DMS53 treated with DMSO at 0.1 percent for 48 hours (cell line): ENCODE results near the gene GPR89A.
A peak's percentile ranks its signal among the peaks of the same experiment; 100 is the strongest.
"Not testable (repeated sequence)": the region's sequence is repeated elsewhere in the genome, so short reads cannot be mapped to it uniquely, and the experiment has no call there.

Experiments used
- DNase-seq: peaks from one replicate; lab custom pipeline; 2025; ENCODE audit not compliant: unreplicated experiment; lab: John Stamatoyannopoulos, UW

Gene GPR89A

DNA sequence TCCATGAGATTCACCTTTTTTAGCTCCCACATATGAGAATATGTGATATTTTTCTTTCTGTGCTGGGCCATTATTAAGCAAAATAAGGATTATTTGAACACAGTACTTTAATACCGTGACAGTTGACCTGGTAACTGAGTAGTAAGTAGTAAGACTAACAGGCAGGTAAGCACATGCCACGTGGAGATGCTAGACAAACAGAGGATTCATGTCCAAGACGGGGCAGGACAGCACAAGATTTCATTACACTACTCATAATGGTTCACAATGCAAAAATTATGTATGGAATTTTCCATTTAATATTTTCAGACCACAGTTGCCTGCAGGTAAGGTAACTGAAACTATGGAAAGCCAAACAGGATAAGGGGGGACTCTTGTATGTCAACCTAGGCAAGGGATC lies 77.1 kb downstream of the GPR89A start:
- DNase-seq: not testable (repeated sequence)

GRCh38 chr1:145686078-145686477 lies 78.3 kb downstream of the GPR89A start:
- not testable (repeated sequence) for DNase-seq

DNA sequence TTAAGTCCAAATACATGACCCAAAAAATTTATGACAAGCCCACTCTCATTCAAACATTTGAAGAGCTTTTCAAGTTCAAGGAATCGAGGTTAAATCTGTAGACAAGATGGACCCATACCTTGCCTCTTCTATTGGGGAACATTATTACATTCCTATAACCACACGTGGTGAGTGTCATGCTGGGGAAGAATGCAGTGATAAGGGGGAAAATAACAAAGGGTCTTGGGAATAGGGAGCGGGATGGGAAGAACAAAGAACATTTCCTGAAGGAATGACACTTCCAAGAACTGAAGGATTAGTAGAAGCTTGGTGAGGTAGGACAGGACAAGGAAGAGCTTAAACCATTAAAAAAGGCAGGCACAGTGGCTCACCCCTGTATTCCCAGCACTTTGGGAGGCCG lies 80.5 kb downstream of the GPR89A start:
- no peak for DNase-seq

DNA sequence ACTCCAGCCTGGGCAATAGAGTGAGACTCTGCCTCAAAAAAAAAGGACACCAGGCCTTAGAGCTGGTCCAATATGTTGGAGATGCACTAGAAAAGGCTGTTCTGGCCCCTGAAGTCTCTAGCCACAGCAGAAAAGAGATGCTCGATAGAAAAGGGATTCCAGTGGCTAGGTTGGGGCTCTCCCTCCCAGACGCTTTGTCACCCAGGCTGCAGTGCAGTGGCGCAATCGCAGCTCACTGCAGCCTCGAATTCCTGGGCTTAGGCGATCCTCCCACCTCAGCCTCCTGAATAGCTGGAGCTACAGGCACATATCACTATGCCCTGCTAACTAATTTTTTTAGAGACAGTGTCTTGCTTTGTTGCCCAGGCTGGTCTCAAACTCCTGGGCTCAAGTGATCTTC lies 81.1 kb downstream of the GPR89A start:
- no peak for DNase-seq

GRCh38 chr1:145689922-145690321 lies 82.1 kb downstream of the GPR89A start:
- DNase-seq: no peak

- no peak for DNase-seq
Observed at GRCh38 chr1:145690587-145691558, 83.1 kb downstream of the GPR89A start.

- DNase-seq: no peak
Observed at GRCh38 chr1:145692785-145693443, 85.1 kb downstream of the GPR89A start.

DNA sequence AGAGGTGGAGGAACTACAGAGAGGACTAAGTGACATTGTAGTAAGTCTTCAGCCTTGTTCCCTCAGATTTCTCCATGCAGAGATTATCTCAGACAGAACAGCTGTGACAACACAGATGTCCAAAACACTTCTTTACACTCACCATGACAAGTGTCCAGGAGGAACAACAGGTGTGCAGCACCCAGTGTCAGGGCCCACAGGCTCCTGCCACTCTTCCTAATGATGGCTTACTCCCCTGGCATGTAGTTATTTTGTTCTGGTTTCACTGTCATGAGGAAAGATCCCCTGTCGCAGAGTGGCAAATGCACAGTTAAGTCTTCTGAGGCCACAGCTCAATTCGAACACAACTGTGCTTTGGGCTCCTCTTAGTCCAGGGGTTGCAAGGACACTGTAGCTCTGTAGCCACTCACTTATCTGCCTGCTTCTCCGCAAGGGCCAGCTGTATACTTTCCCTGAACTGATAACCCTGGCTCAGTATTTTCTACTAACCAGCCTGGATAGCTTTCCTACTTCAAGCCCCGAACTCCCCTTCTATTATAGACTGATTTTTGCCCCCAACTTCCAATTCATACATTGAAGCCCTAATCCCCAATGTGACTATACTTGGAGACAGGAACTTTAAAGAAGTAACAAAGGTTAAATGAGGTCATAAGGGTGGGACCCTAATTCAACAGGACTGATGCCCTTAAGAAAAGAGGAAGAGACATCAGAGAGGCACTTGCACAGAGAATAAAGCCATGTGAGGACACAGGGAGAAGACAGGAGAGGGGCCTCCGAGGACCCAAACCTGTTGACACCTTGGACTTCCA lies 88.2 kb downstream of the GPR89A start:
- DNase-seq: peak; percentile 69

GRCh38 chr1:145696630-145696960 lies 88.8 kb downstream of the GPR89A start:
- DNase-seq: no peak

DNA sequence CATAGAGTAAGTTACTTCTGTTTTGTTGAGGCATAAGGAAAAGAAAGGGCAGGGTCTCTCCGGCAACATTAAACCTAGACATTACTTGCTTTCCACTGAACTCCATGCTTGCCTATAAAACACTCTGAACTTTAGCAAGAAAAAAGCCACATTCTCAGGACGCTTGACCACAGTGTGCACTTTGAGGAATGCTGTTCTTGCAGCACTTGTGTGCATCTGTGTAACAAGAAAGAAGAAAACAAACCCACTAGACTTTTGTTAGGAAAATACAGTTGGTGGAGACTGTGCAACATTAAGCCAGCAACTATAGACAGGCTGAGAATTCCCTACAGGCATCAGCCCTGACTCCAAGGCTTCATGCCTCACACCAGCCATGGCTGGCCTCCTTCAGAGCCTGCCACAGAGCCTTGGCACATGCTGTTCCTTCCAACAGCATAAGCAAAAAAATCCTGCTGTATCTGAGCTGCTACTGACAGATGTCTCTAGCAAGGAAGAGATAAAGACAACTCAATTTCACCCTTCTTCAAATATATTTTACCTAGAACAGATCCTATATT lies 93.6 kb downstream of the GPR89A start:
- DNase-seq: no peak

GRCh38 chr1:145702052-145702451 lies 94.3 kb downstream of the GPR89A start:
- DNase-seq: no peak

DNA sequence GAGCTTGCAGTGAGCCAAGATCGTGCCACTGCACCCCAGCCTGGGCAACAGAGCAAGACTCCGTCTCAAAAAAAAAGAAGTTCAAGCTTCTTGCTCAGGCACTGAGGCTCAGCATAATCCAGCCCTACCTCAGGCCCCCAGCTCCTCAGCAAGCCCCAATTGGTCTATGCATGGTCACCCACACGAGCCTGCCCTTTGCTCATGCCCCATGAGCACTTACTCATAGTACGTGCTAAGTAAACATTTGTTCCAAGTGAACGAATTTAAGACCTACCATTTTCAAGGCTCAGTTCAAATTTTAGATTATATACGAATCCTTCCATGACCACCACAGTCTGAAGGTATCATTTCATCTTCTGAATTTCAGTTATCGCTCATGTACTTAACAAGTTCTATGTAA lies 95.0 kb downstream of the GPR89A start:
- DNase-seq: no peak

- DNase-seq: no peak
Observed at GRCh38 chr1:145705622-145706021, 97.8 kb downstream of the GPR89A start.

GRCh38 chr1:145706086-145706664 lies 98.4 kb downstream of the GPR89A start:
- no peak for DNase-seq

DNA sequence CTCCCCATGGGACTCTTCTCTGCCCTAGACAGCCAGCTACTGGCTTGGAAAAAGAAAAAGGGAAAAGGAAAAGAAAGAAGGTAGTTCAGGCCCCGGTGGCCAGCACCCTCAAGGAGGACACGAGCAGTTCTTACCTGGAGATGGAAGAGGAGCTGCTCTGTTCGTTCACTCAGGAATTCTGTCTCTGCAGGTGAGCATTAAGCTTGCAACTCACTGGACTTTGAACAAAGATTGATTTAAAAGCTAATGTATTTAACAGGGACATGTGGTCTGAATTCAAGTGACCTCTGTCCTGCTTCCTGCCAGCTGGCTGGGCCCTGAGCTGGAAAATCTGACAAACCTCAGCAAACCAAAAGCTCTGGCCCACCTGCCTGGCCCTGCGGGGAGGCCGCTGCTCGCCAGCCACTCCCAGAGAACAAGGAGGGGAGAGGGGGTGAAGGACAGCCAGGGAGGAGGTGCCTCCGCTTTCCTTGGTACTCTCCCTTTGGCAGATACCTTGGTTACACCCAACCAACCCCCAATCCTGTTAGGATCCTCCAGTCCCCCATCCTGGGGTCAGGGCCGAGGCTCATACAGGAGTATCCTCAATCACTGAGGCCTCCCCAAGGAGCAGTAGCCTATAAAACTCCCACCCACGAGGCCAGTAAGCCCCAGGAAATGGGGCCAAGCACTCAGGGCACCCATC lies 99.5 kb downstream of the GPR89A start, which contains the start of gene PDZK1:
PDZK1 (minus strand) TSS at position 186 of the 685 bp plus-strand sequence. CDS start 19,347 bp downstream, outside the sequence.
- DNase-seq: no peak

DNA sequence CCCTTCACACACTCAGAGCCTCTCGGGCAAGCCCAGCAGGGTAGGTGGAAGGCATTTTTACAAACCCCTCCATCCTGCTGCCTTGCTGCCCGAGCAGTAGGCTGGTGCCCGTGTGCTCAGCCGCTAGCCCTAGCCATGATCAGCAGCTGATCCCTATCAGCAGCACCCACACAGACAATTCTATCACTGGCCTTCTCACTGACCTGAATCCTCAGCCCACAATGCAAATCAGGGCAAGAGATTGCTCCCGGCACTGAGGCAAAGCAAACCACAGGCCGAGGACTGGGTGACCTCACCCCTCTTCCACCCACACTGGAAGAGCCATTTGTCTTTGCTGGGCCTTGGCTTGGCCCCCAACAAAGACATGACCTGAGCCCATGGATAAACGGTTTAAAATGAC lies 100.3 kb downstream of the GPR89A start:
- no peak for DNase-seq

DNA sequence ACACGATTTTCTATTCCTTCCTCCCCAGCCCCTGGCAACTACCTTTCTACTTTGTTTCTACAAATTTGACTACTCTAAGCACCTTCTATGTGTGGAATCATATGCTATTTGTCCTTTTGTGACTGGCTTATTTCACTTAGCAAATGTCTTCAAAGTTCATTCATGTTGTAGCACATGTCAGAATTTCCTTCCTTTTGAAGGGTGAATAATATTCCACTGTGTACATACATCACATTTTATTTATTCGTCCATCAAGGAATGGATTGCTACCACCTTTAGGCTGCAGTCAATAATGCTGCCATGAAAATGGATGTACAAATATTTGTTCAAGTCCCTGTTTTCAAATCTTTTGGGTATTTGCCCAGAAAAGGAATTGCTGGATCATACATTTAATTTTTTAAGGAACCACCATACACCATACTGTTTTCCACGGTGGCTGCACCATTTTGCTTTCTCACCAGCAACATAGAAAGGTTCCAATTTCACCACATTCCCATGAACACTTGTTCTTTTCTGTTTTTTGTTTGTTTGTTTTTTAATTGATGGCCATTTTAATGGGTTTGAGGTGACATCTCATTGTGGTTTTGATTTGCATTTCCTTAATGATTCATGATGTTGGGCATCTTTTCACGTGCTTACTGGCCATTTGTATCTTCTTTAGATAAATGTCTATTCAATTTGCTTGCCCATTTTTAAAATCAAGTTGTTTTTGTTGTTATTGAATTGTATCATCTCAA lies 102.7 kb downstream of the GPR89A start:
- DNase-seq: no peak

- no peak for DNase-seq
Observed at GRCh38 chr1:145711213-145711651, 103.4 kb downstream of the GPR89A start.

DNA sequence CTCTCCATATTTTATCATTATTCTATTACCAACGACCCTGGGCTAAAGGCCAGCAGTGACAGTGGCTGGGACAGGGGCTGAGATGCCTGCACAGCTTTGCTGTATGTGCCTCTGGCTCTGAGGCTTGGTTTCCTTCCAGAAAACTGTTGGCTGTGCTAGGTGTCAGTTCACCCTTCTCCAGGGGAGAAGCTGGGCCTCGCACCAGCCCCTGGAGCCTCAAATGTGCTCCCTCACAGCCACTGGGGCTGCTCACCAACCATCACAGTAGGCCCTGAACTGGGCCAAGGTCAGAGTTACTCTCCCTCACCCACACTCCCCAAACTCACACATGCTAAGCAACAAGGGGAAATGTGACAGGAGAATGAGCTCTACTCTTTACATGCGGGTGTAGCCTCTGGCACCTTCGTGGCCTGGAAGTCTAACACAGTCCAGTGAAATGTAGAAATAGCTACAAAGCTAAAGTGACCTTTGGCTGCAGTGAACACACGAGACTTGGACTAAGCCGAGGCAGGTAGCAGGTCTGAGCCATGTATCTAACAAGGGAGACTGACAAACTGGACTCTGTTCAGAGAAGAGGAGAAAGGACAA lies 106.8 kb downstream of the GPR89A start:
- DNase-seq: no peak
